ENCODE measurements around the gene SDF4. TPM values are rescaled to one million over a fixed set of nuclear protein-coding genes. Genes with fewer than 3 reads are reported as not detected.

The SDF4 gene
- total and polyA plus RNA-seq, 2 donors (not counting 1 experiment from before 2014, with no cell fraction given), result 100 to 143 TPM

DNA sequence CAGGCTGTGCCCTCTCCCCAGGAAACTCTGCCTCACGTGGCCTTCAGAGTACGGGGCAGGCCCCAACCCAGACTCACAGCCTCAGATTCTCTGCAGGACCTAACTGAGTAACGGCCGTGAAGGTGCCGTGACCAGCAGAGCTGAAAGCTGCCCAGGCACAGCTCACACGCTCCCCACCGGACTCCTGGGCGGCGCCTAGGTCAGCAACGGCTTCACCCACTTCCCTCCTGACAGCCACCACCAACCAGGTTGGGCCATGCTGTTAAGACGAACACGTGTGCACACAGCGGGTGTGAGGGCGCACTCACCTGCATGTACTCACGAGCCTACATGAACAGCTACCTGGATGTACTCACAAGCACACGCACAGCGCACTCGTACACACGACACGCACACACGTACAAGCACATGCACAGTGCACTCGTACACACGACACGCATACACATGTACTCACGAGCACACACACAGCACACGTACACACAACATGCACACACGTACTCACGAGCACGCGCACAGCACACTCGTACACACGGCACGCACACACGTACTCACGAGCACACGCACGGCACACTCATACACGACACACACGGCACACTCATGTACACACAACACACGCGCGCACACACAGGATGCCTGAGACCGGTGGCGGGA is 9.1 kb downstream of the SDF4 start:
- Histone ChIP-seq H3K27me3 (replicated peaks in 1 of 4; ENCODE audit: control extremely low read depth in 1 of 4, control insufficient read depth in 3 of 4, insufficient read depth in 4 of 4, low read length in 3 of 4) (no peaks in the 10 kb centered on the region), H3K79me2 (ENCODE audit: control insufficient read depth, insufficient read depth, low read length) (peaks cover 43% of the 10 kb centered on the region), H3K27ac (ENCODE audit: low read length in 2 of 2) (no peak overlapping the region), H4K20me1 (ENCODE audit: control insufficient read depth, insufficient read depth, low read length, poor library complexity, severe bottlenecking) (peaks cover 86% of the 10 kb centered on the region), H3K9me3 (ENCODE audit: control extremely low read depth in 1 of 3, control insufficient read depth in 2 of 3, insufficient read depth in 1 of 3, low read length in 2 of 3) (no peaks in the 10 kb centered on the region), H3K4me3 (ENCODE audit: control extremely low read depth in 1 of 5, extremely low read depth in 1 of 5, insufficient read depth in 1 of 5, low read depth in 2 of 5, low read length in 4 of 5) (no peak overlapping the region), H2AFZ (ENCODE audit: insufficient read depth, low read depth, low read length, poor library complexity, severe bottlenecking) (no peak overlapping the region), H3K36me3 (replicated peaks in 1 of 2; ENCODE audit: control extremely low read depth in 1 of 2, control insufficient read depth in 1 of 2, extremely low read depth in 1 of 2, insufficient read depth in 2 of 2, low read length in 1 of 2) (peaks cover 0 to 78% of the 10 kb centered on the region in 2 experiments), H3K9ac (ENCODE audit: low read length) (no peak overlapping the region), H3K4me2 (replicated peaks; ENCODE audit: low read depth, low read length, poor library complexity, severe bottlenecking) (no peak overlapping the region), H3K4me1 (ENCODE audit: control insufficient read depth in 2 of 2, insufficient read depth in 2 of 2, low read length in 2 of 2) (no peaks in the 10 kb centered on the region)
- CTCF ChIA-PET, result interaction anchor here (1.0 kb wide), 1 partner anchor 69 kb away, joined by 3 read pairs; no protein-coding TSS in a partner anchor
- TF ChIP-seq EZH2 (IDR thresholded peaks at IDR 0.05; ENCODE audit: borderline replicate concordance, insufficient read depth, low read depth, low read length, poor library complexity, severe bottlenecking), result no peak
- TF ChIP-seq CTCF (IDR thresholded peaks at IDR 0.05), result no peak
- no peaks in the 10 kb centered on the region for H3K27me3 Mint-ChIP-seq
- POLR2A ChIA-PET, result no interaction called here
- peak overlapping the region; percentile 59 for H3K27ac Mint-ChIP-seq
- 91% methylated on average over 44 of the region's 44 CpGs for WGBS (ENCODE audit: insufficient coverage)
- DNase-seq, result no peak
- peaks cover 3% of the 10 kb centered on the region for H3K4me1 Mint-ChIP-seq
- intact Hi-C loops (cut with micrococcal nuclease), result no loop called here
- ATAC-seq (ENCODE audit: low read depth), result no peak
- H3K4me3 Mint-ChIP-seq, result no peak overlapping the region
- H3K9me3 Mint-ChIP-seq (ENCODE audit: insufficient read depth), result no peaks in the 10 kb centered on the region

DNA sequence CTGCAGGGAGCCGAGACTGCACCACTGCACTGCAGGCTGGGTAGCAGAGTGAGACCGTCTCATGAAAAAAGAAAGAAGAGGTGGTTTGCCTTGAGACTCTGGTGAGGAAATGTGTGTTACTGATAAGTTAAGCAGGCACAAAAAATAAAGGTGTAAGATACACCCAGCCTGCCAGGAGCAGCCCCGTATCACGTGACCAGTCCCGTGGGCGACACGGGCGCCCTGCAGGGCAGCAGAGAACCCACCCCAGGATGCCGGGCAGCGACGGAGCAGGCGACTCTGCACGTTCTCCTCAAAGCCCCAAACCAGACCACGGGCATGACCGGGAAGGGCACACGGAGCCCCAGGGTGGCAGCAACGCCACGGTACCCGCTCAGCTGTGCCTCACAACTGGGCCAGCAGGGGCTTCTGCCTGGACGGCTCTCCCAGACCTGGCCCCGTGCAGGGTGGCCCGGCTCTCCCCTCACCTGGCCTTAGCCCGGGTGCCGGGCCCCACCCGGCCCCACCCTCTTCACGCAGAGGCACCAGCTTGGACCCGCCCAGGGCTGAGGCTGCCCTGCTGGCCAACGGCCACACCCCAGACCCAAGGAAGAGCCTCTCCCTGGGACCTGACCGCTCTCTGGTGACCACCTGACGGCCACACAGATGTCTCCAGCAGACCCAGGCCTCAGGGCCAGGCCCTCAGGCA is 9.8 kb downstream of the SDF4 start:
- Histone ChIP-seq H3K4me2 (replicated peaks; ENCODE audit: low read depth, low read length, poor library complexity, severe bottlenecking) (no peak overlapping the region), H2AFZ (ENCODE audit: insufficient read depth, low read depth, low read length, poor library complexity, severe bottlenecking) (no peak overlapping the region), H3K9me3 (ENCODE audit: control extremely low read depth in 1 of 3, control insufficient read depth in 2 of 3, insufficient read depth in 1 of 3, low read length in 2 of 3) (peaks cover 0 to 3% (median 0%) of the 10 kb centered on the region in 3 donors), H3K4me1 (ENCODE audit: control insufficient read depth in 2 of 2, insufficient read depth in 2 of 2, low read length in 2 of 2) (no peaks in the 10 kb centered on the region), H3K9ac (ENCODE audit: low read length) (no peak overlapping the region), H3K4me3 (ENCODE audit: control extremely low read depth in 1 of 5, extremely low read depth in 1 of 5, insufficient read depth in 1 of 5, low read depth in 2 of 5, low read length in 4 of 5) (no peak overlapping the region), H3K27me3 (replicated peaks in 1 of 4; ENCODE audit: control extremely low read depth in 1 of 4, control insufficient read depth in 3 of 4, insufficient read depth in 4 of 4, low read length in 3 of 4) (no peaks in the 10 kb centered on the region), H3K27ac (ENCODE audit: low read length in 2 of 2) (no peak overlapping the region), H3K79me2 (ENCODE audit: control insufficient read depth, insufficient read depth, low read length) (peaks cover 36% of the 10 kb centered on the region), H4K20me1 (ENCODE audit: control insufficient read depth, insufficient read depth, low read length, poor library complexity, severe bottlenecking) (peaks cover 80% of the 10 kb centered on the region), H3K36me3 (replicated peaks in 1 of 2; ENCODE audit: control extremely low read depth in 1 of 2, control insufficient read depth in 1 of 2, extremely low read depth in 1 of 2, insufficient read depth in 2 of 2, low read length in 1 of 2) (peaks cover 0 to 77% of the 10 kb centered on the region in 2 experiments)
- 89% methylated on average over 29 of the region's 30 CpGs for WGBS (ENCODE audit: insufficient coverage)
- no peaks in the 10 kb centered on the region for H3K27me3 Mint-ChIP-seq
- TF ChIP-seq CTCF (IDR thresholded peaks at IDR 0.05) (no peak), EZH2 (IDR thresholded peaks at IDR 0.05; ENCODE audit: borderline replicate concordance, insufficient read depth, low read depth, low read length, poor library complexity, severe bottlenecking) (no peak)
- H3K9me3 Mint-ChIP-seq (ENCODE audit: insufficient read depth), result no peaks in the 10 kb centered on the region
- ChIA-PET POLR2A (no interaction called here), CTCF (interaction anchor here (1.0 kb wide), 1 partner anchor 70 kb away, joined by 3 read pairs; no protein-coding TSS in a partner anchor)
- H3K4me1 Mint-ChIP-seq, result peaks cover 3% of the 10 kb centered on the region
- ATAC-seq (ENCODE audit: low read depth) (no peak), DNase-seq (no peak)
- intact Hi-C loops (cut with micrococcal nuclease), result no loop called here
- no peak overlapping the region for H3K4me3 Mint-ChIP-seq
- H3K27ac Mint-ChIP-seq, result no peak overlapping the region

Measured in B cell (primary cell).